GM12878 (cell line): ENCODE data around the gene THADA. TPM values are rescaled to one million over a fixed set of nuclear protein-coding genes. Genes with fewer than 3 reads are reported as not detected.

Source experiments
- ATF2 ChIP-seq: IDR thresholded peaks from 2 replicates; pipeline ENCODE4 v1.6.1; 2012; ENCODE audit warnings: low read length, inconsistent platforms
- ATF7 ChIP-seq: fragments of 450-650 bp; IDR thresholded peaks from 2 replicates; pipeline ENCODE4 v1.6.1; 2016; ENCODE audit warnings: low read depth, mild to moderate bottlenecking
- CTCF ChIP-seq, 3 experiments: IDR thresholded peaks in 2 of 3; conservative IDR thresholded peaks in 1 of 3; 2 replicates each; pipeline ENCODE4 v1.5.1; 2011; ENCODE audit warnings: low read depth in 3 of 3, low read length in 3 of 3, mild to moderate bottlenecking in 3 of 3, control low read depth in 2 of 3, moderate library complexity in 2 of 3, inconsistent platforms in 1 of 3, mixed read lengths in 1 of 3; ENCODE audit not compliant: control insufficient read depth in 2 of 3, insufficient read depth in 1 of 3; ENCODE audit errors: extremely low read depth in 1 of 3
- E2F8 ChIP-seq: fragments of 450-650 bp; IDR thresholded peaks from 2 replicates; pipeline ENCODE4 v1.6.1; 2018; ENCODE audit warnings: mild to moderate bottlenecking, low read depth, moderate library complexity; ENCODE audit not compliant: partially characterized antibody
- EGR1 ChIP-seq, 2 experiments: IDR thresholded peaks; 1 replicate in 1 of 2; 2 replicates in 1 of 2; pipeline ENCODE4 v1.6.1; 2011 to 2012; ENCODE audit warnings: low read depth in 2 of 2, low read length in 2 of 2, borderline replicate concordance in 1 of 2, mild to moderate bottlenecking in 1 of 2, moderate library complexity in 1 of 2
- ESRRA ChIP-seq: IDR thresholded peaks from 2 replicates; pipeline ENCODE4 v1.6.1; 2012; ENCODE audit warnings: mild to moderate bottlenecking, low read length, improper control_type of control experiment
- HDAC6 ChIP-seq: fragments of 200-600 bp; sonication (generic); IDR thresholded peaks from one replicate; pipeline ENCODE4 v1.8.0; 2017; ENCODE audit warnings: antibody characterized with exemption; ENCODE audit not compliant: unreplicated experiment
- JUND ChIP-seq: IDR thresholded peaks from 2 replicates; pipeline ENCODE4 v1.6.1; 2012; ENCODE audit warnings: low read depth, mild to moderate bottlenecking, low read length, improper control_type of control experiment, moderate library complexity
- LARP7 ChIP-seq: fragments of 450-650 bp; IDR thresholded peaks from 2 replicates; pipeline ENCODE4 v1.6.1; 2017; ENCODE audit warnings: mild to moderate bottlenecking
- MAX ChIP-seq: IDR thresholded peaks from 2 replicates; pipeline ENCODE4 v1.6.1; 2012; ENCODE audit warnings: low read depth, low read length, improper control_type of control experiment
- NR2C2 ChIP-seq: IDR thresholded peaks from 2 replicates; pipeline ENCODE4 v1.6.1; 2011; ENCODE audit warnings: borderline replicate concordance, low read depth; ENCODE audit not compliant: control insufficient read depth, insufficient read length
- POU2F2 ChIP-seq: IDR thresholded peaks from 3 replicates; pipeline ENCODE4 v1.6.1; 2011; ENCODE audit warnings: low read depth, mild to moderate bottlenecking, low read length, borderline replicate concordance
- RAD51 ChIP-seq: fragments of 450-650 bp; IDR thresholded peaks from 2 replicates; pipeline ENCODE4 v1.6.1; 2016; ENCODE audit warnings: moderate library complexity, mild to moderate bottlenecking, inconsistent platforms
- SMARCA5 ChIP-seq: fragments of 450-650 bp; IDR thresholded peaks from 2 replicates; pipeline ENCODE4 v1.6.1; 2017; ENCODE audit warnings: mild to moderate bottlenecking
- SRF ChIP-seq, 2 experiments: IDR thresholded peaks; 2 replicates each; pipeline ENCODE4 v1.6.1; 2011; ENCODE audit warnings: low read depth in 2 of 2, low read length in 2 of 2, mild to moderate bottlenecking in 1 of 2, moderate library complexity in 1 of 2
- STAT1 ChIP-seq: fragments of 450-650 bp; conservative IDR thresholded peaks from 2 replicates; pipeline ENCODE4 v1.6.1; 2014; ENCODE audit warnings: antibody characterized with exemption, mild to moderate bottlenecking
- SUZ12 ChIP-seq: fragments of 200-600 bp; sonication (generic); IDR thresholded peaks from one replicate; pipeline ENCODE4 v1.6.1; 2018; ENCODE audit warnings: antibody characterized with exemption, mild to moderate bottlenecking; ENCODE audit not compliant: unreplicated experiment
- TCF12 ChIP-seq: IDR thresholded peaks from 2 replicates; pipeline ENCODE4 v1.6.1; 2011; ENCODE audit warnings: low read depth, mild to moderate bottlenecking, low read length
- WRNIP1 ChIP-seq: IDR thresholded peaks from 2 replicates; pipeline ENCODE4 v1.6.1; 2011; ENCODE audit warnings: low read depth, low read length, improper control_type of control experiment, borderline replicate concordance
- ZBTB33 ChIP-seq: fragments of 450-650 bp; IDR thresholded peaks from 2 replicates; pipeline ENCODE4 v1.6.1; 2017; ENCODE audit warnings: mild to moderate bottlenecking
- ZNF207 ChIP-seq: fragments of 450-650 bp; IDR thresholded peaks from 2 replicates; pipeline ENCODE4 v1.6.1; 2014; ENCODE audit warnings: antibody characterized with exemption, mild to moderate bottlenecking, borderline replicate concordance
- polyA plus RNA-seq, 11 experiments: library from polyadenylated mRNA; depleted of rRNA in 4 of 11; unstranded in 6 of 11; stranded (reverse) in 5 of 11; fragments of >200 nt; fragmentation: Nextera tagmentation in 4 of 11; fragmentation: Illumina TruSeq in 1 of 11; extraction: Ambion mirVana in 4 of 11; extraction: Trizol in 1 of 11; gene quantifications; 1 replicate in 1 of 11; 2 replicates in 10 of 11; pipeline versions ENCODE4 v1.2.1 to v1.2.3, GENCODE V29; 2011 to 2016; ENCODE audit warnings: inconsistent platforms in 2 of 11, missing spikeins in 2 of 11, low read depth in 1 of 11
- total RNA-seq, 4 experiments: library from RNA; depleted of rRNA in 3 of 4; stranded (reverse); fragments of >200 nt in 3 of 4; fragmentation: Illumina TruSeq in 1 of 4; extraction: Trizol in 1 of 4; gene quantifications; 2 replicates each; pipeline versions ENCODE4 v1.2.1 to v1.2.3, GENCODE V29; 2013 to 2021

Gene THADA
- total and polyA plus RNA-seq, 10 of the 15 experiments (the other 5 are each of a cell fraction or from before 2014, with no cell fraction given), result 14.6 to 33.2 (median 23.2) TPM

- TF ChIP-seq E2F8 (no peak), ESRRA (no peak), NR2C2 (no peak), RAD51 (no peak), POU2F2 (peak; percentile 17; the same call in 1 of the 3 replicates), SRF (IDR thresholded peaks at IDR 0.05; ENCODE audit: low read depth in 2 of 2, low read length in 2 of 2) (peak in 1 of 2 experiments; percentile 67; a peak in 1 of 4 replicates), STAT1 (no peak), SMARCA5 (no peak), LARP7 (no peak), ATF7 (peak; percentile 97), CTCF (IDR thresholded peaks at IDR 0.05 in 2 of 3, conservative IDR thresholded peaks at IDR 0.05 in 1 of 3; ENCODE audit: control insufficient read depth in 2 of 3, extremely low read depth in 1 of 3, insufficient read depth in 1 of 3, low read depth in 3 of 3, low read length in 3 of 3) (no peak), SUZ12 (no peak), ZBTB33 (no peak), TCF12 (0 out of 2 replicates have a peak, but pooled peaks have one; percentile 51), JUND (peak; percentile 84), ATF2 (peak; percentile 99), MAX (no peak), WRNIP1 (no peak), EGR1 (IDR thresholded peaks at IDR 0.05; ENCODE audit: borderline replicate concordance in 1 of 2, low read depth in 2 of 2, low read length in 2 of 2) (no peak), HDAC6 (no peak), ZNF207 (no peak)
Observed at GRCh38 chr2:43293744-43294695, 301.8 kb downstream of the THADA start (continued).
